CD4-positive, alpha-beta memory T cell (primary cell): Measurements from ENCODE around the gene ATP2A1. TPM values are rescaled to one million over a fixed set of nuclear protein-coding genes. Genes with fewer than 3 reads are reported as not detected.
A peak's percentile ranks its signal among the peaks of the same experiment; 100 is the strongest.

Experiments
- CTCF ChIA-PET: fragments of 350-600 bp; sonication (Branson Sonifier 250); formaldehyde crosslinking; loops from one replicate; lab custom pipeline; 2021; ENCODE audit warnings: inconsistent platforms; ENCODE audit not compliant: partially characterized antibody; lab: Charles Lee
- POLR2A ChIA-PET: fragments of 350-600 bp; sonication (Branson Sonifier 250); formaldehyde crosslinking; loops from one replicate; lab custom pipeline; 2021; ENCODE audit not compliant: partially characterized antibody; lab: Charles Lee
- DNase-seq, 5 donors: peaks; one replicate each; pipeline versions ENCODE4 v3.0.0 to v3.0.0-alpha.2; 2020 to 2022; ENCODE audit warnings: mixed read lengths in 1 of 5
- H3K27ac ChIP-seq: one replicate; pipeline ENCODE4 v1.7.0; 2013; ENCODE audit warnings: low read depth, low read length
- H3K27me3 ChIP-seq: 2 replicates; pipeline ENCODE4 v1.7.0; 2013; ENCODE audit warnings: mild to moderate bottlenecking, low read length, moderate library complexity; ENCODE audit not compliant: insufficient read depth
- H3K36me3 ChIP-seq: 2 replicates; pipeline ENCODE4 v1.7.0; 2013; ENCODE audit warnings: mild to moderate bottlenecking, low read length, moderate library complexity; ENCODE audit not compliant: insufficient read depth
- H3K4me1 ChIP-seq: 2 replicates; pipeline ENCODE4 v1.7.0; 2013; ENCODE audit warnings: mild to moderate bottlenecking, low read length, moderate library complexity; ENCODE audit not compliant: insufficient read depth
- H3K4me3 ChIP-seq, 2 donors: one replicate each; pipeline ENCODE4 v1.7.0; 2013; ENCODE audit warnings: low read length in 2 of 2, mild to moderate bottlenecking in 1 of 2
- H3K9me3 ChIP-seq, 2 donors: one replicate each; pipeline ENCODE4 v1.7.0; 2013; ENCODE audit warnings: low read length in 2 of 2, control low read depth in 1 of 2; ENCODE audit not compliant: control insufficient read depth in 1 of 2
- H3K27ac Mint-ChIP-seq, 7 donors: one replicate each; pipeline ENCODE4 v1.8.0; 2020 to 2021; ENCODE audit warnings: mixed read lengths in 7 of 7, mild to moderate bottlenecking in 6 of 7, inconsistent platforms in 3 of 7, moderate library complexity in 3 of 7
- H3K27me3 Mint-ChIP-seq, 2 donors: one replicate each; pipeline ENCODE4 v1.8.0; 2020 to 2021; ENCODE audit warnings: mixed read lengths in 2 of 2
- H3K36me3 Mint-ChIP-seq, 2 donors: one replicate each; pipeline ENCODE4 v1.8.0; 2020 to 2021; ENCODE audit warnings: mixed read lengths in 2 of 2, inconsistent platforms in 1 of 2, mild to moderate bottlenecking in 1 of 2
- H3K4me1 Mint-ChIP-seq, 4 donors: one replicate each; pipeline ENCODE4 v1.8.0; 2020 to 2021; ENCODE audit warnings: mixed read lengths in 4 of 4, mild to moderate bottlenecking in 1 of 4
- H3K4me3 Mint-ChIP-seq, 8 donors: one replicate each; pipeline ENCODE4 v1.8.0; 2020 to 2021; ENCODE audit warnings: mixed read lengths in 8 of 8, mild to moderate bottlenecking in 7 of 8, moderate library complexity in 6 of 8, inconsistent platforms in 3 of 8
- H3K9me3 Mint-ChIP-seq, 8 donors: one replicate each; pipeline ENCODE4 v1.8.0; 2020 to 2021; ENCODE audit warnings: mixed read lengths in 8 of 8, mild to moderate bottlenecking in 5 of 8, inconsistent platforms in 3 of 8, moderate library complexity in 1 of 8
- intact Hi-C: fragments of 100-400 bp; cut with micrococcal nuclease; formaldehyde crosslinking; loops from one replicate; pipeline ENCODE4 v1.15.1; 2023
- polyA plus RNA-seq, 2 donors: library from polyadenylated mRNA; unstranded; fragments of 300-500 nt; fragmentation: Illumina TruSeq; gene quantifications; one replicate each; pipeline ENCODE4 v1.2.3, GENCODE V29; 2021
- total RNA-seq, 2 experiments: library from RNA; stranded (reverse); gene quantifications; one replicate each; pipeline ENCODE4 v1.2.3, GENCODE V29; 2021

Gene ATP2A1
- total and polyA plus RNA-seq, 4 experiments from 2014 or later: 0.67 to 0.94 TPM; not detected in 2

DNA sequence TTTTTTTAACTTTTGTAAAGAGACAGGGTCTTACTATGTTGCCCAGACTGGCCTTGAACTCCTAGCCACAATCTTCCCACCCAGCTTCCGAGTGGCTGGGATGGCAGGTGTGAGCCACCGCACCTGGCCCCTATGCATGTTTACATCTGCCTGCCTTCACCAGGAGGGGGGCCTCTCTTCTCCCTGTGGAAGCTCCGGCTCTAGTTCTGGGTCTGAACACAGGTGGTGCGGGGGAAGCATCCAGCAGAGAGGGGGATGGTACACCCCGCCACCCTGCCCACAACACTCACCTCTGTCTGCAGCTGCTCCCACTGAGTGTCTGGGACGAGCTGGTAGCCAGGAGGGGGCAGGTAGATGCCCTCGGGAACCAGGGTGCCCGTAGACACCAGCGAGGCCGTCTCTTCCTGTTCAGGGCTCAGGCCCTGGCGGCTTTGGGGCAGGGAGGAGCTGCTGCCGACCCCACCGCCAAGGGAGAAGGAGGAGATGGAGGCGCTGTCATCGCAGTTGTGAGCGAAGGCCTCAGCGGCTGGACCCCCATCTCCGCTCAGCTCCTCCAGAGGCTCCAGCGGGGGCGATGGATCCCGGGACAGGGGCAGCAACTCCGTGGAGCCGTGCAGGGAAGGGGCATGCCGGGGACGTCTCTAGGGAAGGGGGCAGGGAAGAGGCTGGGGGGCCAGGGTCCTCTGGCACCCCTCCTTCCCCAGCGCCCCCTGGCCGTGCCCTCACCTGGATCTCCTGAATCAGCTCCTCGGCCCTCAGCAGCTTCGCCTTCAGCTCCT, 35.8 kb downstream of the ATP2A1 start:
- no peaks in the 10 kb centered on the region for H3K9me3 Mint-ChIP-seq
- Histone ChIP-seq H3K27me3 (no peaks in the 10 kb centered on the region), H3K9me3 (no peaks in the 10 kb centered on the region), H3K36me3 (peaks cover 5% of the 10 kb centered on the region), H3K4me3 (no peak overlapping the region), H3K27ac (no peak overlapping the region), H3K4me1 (no peaks in the 10 kb centered on the region)
- no peak for DNase-seq
- no peak overlapping the region for H3K27ac Mint-ChIP-seq
- H3K36me3 Mint-ChIP-seq: peaks cover 26 to 31% of the 10 kb centered on the region in 2 donors
- H3K4me1 Mint-ChIP-seq: no peaks in the 10 kb centered on the region
- H3K27me3 Mint-ChIP-seq: no peaks in the 10 kb centered on the region
- ChIA-PET POLR2A (interaction anchor here (0.7 kb wide), 1 partner anchor 66 kb away, joined by 5 read pairs; no protein-coding TSS in a partner anchor), CTCF (interaction anchor here (1.2 to 1.5 kb wide), 2 partner anchors 14 to 33 kb away, joined by 3 read pairs; no protein-coding TSS in a partner anchor)
- intact Hi-C loops: no loop called here
- H3K4me3 Mint-ChIP-seq: peak overlapping the region in 1 of 8 donors; percentile 31

- H3K27me3 Mint-ChIP-seq: no peaks in the 10 kb centered on the region
- peak overlapping the region in 1 of 7 donors; percentile 19 for H3K27ac Mint-ChIP-seq
- peaks cover 30 to 39% of the 10 kb centered on the region in 2 donors for H3K36me3 Mint-ChIP-seq
- Histone ChIP-seq H3K9me3 (no peaks in the 10 kb centered on the region), H3K4me3 (no peak overlapping the region), H3K27ac (no peak overlapping the region), H3K4me1 (no peaks in the 10 kb centered on the region), H3K36me3 (peaks cover 10% of the 10 kb centered on the region), H3K27me3 (no peaks in the 10 kb centered on the region)
- no peak for DNase-seq
- ChIA-PET POLR2A (no interaction called here), CTCF (interaction anchor here (0.9 to 1.5 kb wide), 3 partner anchors 15 to 32 kb away, joined by 3 read pairs; no protein-coding TSS in a partner anchor)
- H3K4me1 Mint-ChIP-seq: no peaks in the 10 kb centered on the region
- intact Hi-C loops: no loop called here
- no peaks in the 10 kb centered on the region for H3K9me3 Mint-ChIP-seq
- H3K4me3 Mint-ChIP-seq: no peak overlapping the region
These were observed 36.9 kb downstream of the ATP2A1 start for GRCh38 chr16:28915181-28915580.

DNA sequence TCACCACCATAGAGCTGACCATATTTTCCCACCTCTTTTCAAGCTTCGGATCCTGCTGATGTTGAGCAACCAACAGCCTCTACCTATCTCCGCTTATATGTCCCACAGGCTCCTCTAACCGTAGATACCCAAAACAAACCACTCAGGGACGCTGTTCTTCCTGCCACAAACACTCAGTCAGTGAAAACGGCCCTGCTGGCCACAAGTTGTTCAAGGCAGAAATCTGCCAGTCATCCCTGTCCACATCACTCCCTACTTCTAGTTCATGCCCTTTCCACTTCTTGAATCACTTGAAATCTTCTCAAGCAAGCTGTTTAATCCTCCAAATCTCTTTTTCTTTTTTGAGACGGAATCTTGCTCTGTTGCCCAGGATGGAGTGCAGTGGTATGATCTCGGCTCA, 38.8 kb downstream of the ATP2A1 start:
- Mint-ChIP-seq H3K36me3 (peaks cover 35 to 38% of the 10 kb centered on the region in 2 donors), H3K9me3 (no peaks in the 10 kb centered on the region), H3K4me3 (no peak overlapping the region), H3K4me1 (no peaks in the 10 kb centered on the region), H3K27me3 (no peaks in the 10 kb centered on the region), H3K27ac (peak overlapping the region in 1 of 7 donors; percentile 62)
- POLR2A ChIA-PET: no interaction called here
- Histone ChIP-seq H3K9me3 (no peaks in the 10 kb centered on the region), H3K4me1 (no peaks in the 10 kb centered on the region), H3K27ac (no peak overlapping the region), H3K4me3 (no peak overlapping the region), H3K27me3 (no peaks in the 10 kb centered on the region), H3K36me3 (peaks cover 10% of the 10 kb centered on the region)
- CTCF ChIA-PET: no interaction called here
- DNase-seq: no peak
- intact Hi-C loops: no loop called here

- peaks cover 28 to 36% of the 10 kb centered on the region in 2 donors for H3K36me3 Mint-ChIP-seq
- H3K27ac Mint-ChIP-seq: no peak overlapping the region
- Histone ChIP-seq H3K4me3 (no peak overlapping the region), H3K4me1 (no peaks in the 10 kb centered on the region), H3K9me3 (no peaks in the 10 kb centered on the region), H3K27me3 (no peaks in the 10 kb centered on the region), H3K27ac (no peak overlapping the region), H3K36me3 (peaks cover 10% of the 10 kb centered on the region)
- no peak overlapping the region for H3K4me3 Mint-ChIP-seq
- no peaks in the 10 kb centered on the region for H3K27me3 Mint-ChIP-seq
- H3K9me3 Mint-ChIP-seq: no peaks in the 10 kb centered on the region
- intact Hi-C loops: no loop called here
- CTCF ChIA-PET: interaction anchor here (1.0 to 1.3 kb wide), 3 partner anchors 17 to 56 kb away, joined by 3 to 4 read pairs (median 3); no protein-coding TSS in a partner anchor
- no peak for DNase-seq
- POLR2A ChIA-PET: no interaction called here
- H3K4me1 Mint-ChIP-seq: peaks cover 0 to 5% (median 2%) of the 10 kb centered on the region in 4 donors
These were observed 40.4 kb downstream of the ATP2A1 start for GRCh38 chr16:28918698-28919097.

GRCh38 chr16:28923231-28923587, 44.9 kb downstream of the ATP2A1 start:
- no peak overlapping the region for H3K4me3 ChIP-seq
- Mint-ChIP-seq H3K9me3 (peaks cover 0 to 2% (median 0%) of the 10 kb centered on the region in 8 donors), H3K36me3 (peaks cover 13 to 30% of the 10 kb centered on the region in 2 donors), H3K27ac (peak overlapping the region in 6 of 7 donors; percentile 63 to 98 (median 84)), H3K27me3 (no peaks in the 10 kb centered on the region), H3K4me3 (peak overlapping the region; percentile 64 to 96 (median 71)), H3K4me1 (peaks cover 9 to 27% (median 15%) of the 10 kb centered on the region in 4 donors)
- H3K9me3 ChIP-seq: no peaks in the 10 kb centered on the region
- intact Hi-C loops: no loop called here
- no peak for DNase-seq
- peaks cover 12% of the 10 kb centered on the region for H3K4me1 ChIP-seq
- no peak overlapping the region for H3K27ac ChIP-seq
- H3K36me3 ChIP-seq: peaks cover 6% of the 10 kb centered on the region
- no peaks in the 10 kb centered on the region for H3K27me3 ChIP-seq
- POLR2A ChIA-PET: interaction anchor here (0.9 to 3.4 kb wide), 2 partner anchors 28 to 60 kb away, joined by 3 to 19 read pairs; partner anchors contain the start of genes NFATC2IP and SH2B1
- CTCF ChIA-PET: interaction anchor here (1.4 to 3.8 kb wide), 3 partner anchors 13 to 51 kb away, joined by 3 to 20 read pairs (median 6); no protein-coding TSS in a partner anchor

DNA sequence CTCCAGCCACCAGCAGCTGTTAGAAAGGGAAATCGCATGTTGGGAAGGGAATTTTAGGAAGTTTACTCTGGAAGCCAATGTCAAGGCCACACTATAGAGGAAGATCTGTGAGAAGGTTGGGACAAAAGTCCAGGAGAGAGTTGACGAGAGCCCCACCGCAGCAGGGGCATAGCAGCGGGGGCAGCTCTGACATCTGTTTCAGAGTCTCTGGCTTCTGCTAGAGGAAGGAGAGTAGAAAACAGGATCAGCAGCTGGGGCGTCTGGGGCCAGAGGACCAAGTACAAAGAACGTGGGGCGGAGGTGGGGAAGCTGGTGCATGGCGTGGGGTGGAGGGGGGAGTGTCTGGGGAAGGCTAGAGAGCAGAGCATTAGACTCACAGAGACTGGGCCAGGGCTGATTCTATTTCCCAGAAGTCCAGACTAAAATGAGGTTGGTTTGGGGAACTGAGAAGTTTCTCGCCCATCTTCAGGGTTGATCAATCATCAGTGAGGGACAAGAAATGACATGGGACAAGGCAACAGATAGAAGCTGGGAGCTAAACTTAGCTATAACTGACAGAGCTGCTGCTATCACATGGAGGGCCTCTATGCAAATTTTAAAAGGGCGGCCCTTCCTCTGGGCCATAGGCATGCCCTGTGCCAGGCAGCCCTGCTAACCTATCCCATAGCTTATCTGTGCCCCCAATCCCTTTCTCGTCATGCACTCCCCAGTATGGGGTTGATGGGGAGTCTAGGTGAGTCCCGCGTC, 45.5 kb downstream of the ATP2A1 start:
- Mint-ChIP-seq H3K4me1 (peaks cover 9 to 27% (median 15%) of the 10 kb centered on the region in 4 donors), H3K27me3 (no peaks in the 10 kb centered on the region), H3K9me3 (peaks cover 0 to 2% (median 0%) of the 10 kb centered on the region in 8 donors), H3K36me3 (peaks cover 12 to 27% of the 10 kb centered on the region in 2 donors), H3K4me3 (peak overlapping the region; percentile 73 to 96 (median 92)), H3K27ac (peak overlapping the region; percentile 63 to 99 (median 96))
- H3K4me3 ChIP-seq: no peak overlapping the region
- no peaks in the 10 kb centered on the region for H3K27me3 ChIP-seq
- peaks cover 12% of the 10 kb centered on the region for H3K4me1 ChIP-seq
- DNase-seq: no peak
- ChIA-PET CTCF (interaction anchor here (1.0 to 3.8 kb wide), 4 partner anchors 13 to 61 kb away, joined by 3 to 20 read pairs (median 4); no protein-coding TSS in a partner anchor), POLR2A (interaction anchor here (0.9 to 3.4 kb wide), 9 partner anchors 13 to 101 kb away, joined by 3 to 28 read pairs (median 5); partner anchors contain the start of genes ATXN2L, NFATC2IP, SH2B1 and SPNS1)
- H3K27ac ChIP-seq: peak overlapping the region; percentile 93
- H3K9me3 ChIP-seq: no peaks in the 10 kb centered on the region
- intact Hi-C loops: loop anchor here (2.0 kb wide), 2 partner anchors 43 to 51 kb away; partner anchors contain the start of gene SPNS1
- peaks cover 6% of the 10 kb centered on the region for H3K36me3 ChIP-seq
